GM19372 (cell line): ENCODE results near the gene PC.

Experiments
- ATAC-seq: cut with Tn5 transposase; IDR thresholded peaks from one replicate; pipeline ENCODE4 v1.9.1; 2021; ENCODE audit warnings: mild to moderate bottlenecking, low read depth, moderate library complexity; ENCODE audit not compliant: unreplicated experiment

Gene PC

DNA sequence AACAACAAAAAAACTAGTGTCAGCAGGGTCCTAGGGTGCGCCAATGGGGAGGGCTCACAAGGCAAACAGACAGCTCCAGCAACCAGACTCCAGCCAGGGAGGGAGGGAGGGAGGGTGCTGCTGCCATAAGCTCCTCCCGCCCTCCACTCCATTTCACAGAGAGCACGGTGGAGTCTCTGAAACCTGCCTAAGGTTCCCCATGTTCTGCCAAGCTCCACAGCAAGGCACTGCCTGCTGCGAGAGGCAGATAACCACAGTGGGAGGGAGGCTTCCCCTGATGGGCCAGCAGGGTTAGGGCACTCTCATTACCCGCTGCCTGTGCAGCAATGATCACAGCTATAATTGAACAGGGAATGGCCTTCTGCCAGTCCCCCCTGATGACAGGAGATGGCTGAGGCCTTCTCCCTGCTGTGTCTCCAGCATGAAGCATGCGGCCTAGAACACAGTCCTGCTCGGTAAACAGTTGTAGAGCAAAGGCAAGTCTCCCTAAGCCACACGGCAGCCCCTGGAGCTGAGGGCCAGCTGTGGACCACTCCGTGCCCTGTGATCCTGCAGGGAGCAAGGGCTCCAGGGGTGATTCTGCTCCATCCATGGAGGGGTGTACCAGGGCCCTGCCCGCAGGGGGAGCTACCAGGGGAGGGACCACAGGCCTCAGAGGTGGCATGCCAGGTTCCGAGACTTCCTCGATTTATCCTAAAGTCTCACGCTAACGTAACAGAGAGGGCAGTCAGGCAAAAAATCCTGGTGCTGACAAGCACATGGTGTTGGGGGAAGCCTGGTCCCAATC, 42.9 kb downstream of the PC start:
- ATAC-seq = no peak

DNA sequence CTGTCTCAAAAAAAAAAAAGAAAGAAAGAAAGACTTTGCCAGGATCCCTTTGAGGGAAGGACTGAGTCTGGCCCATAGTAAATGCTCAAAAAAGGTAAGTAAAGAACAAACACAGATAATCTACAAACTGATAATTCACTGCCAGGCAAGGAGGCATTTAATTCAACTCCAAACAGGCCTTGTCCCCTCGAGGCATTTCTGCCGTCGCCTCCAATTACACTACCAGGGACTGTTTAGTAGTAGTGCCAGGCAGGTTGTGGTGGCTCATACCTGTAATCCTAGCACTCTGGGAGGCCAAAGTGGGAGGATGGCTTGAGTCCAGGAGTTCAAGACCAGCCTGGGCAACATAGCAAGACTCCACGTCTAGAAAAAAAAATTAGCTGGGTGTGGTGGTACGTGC, 43.7 kb downstream of the PC start:
- no peak for ATAC-seq

GRCh38 chr11:66912911-66913310, 45.3 kb downstream of the PC start:
- ATAC-seq = no peak

- no peak for ATAC-seq
Observed at GRCh38 chr11:66912361-66912760, 45.8 kb downstream of the PC start.

GRCh38 chr11:66910669-66911068, 47.5 kb downstream of the PC start:
- no peak for ATAC-seq

- no peak for ATAC-seq
Observed at GRCh38 chr11:66910016-66910415, 48.2 kb downstream of the PC start.

GRCh38 chr11:66909181-66909580, 49.0 kb downstream of the PC start:
- ATAC-seq = no peak

DNA sequence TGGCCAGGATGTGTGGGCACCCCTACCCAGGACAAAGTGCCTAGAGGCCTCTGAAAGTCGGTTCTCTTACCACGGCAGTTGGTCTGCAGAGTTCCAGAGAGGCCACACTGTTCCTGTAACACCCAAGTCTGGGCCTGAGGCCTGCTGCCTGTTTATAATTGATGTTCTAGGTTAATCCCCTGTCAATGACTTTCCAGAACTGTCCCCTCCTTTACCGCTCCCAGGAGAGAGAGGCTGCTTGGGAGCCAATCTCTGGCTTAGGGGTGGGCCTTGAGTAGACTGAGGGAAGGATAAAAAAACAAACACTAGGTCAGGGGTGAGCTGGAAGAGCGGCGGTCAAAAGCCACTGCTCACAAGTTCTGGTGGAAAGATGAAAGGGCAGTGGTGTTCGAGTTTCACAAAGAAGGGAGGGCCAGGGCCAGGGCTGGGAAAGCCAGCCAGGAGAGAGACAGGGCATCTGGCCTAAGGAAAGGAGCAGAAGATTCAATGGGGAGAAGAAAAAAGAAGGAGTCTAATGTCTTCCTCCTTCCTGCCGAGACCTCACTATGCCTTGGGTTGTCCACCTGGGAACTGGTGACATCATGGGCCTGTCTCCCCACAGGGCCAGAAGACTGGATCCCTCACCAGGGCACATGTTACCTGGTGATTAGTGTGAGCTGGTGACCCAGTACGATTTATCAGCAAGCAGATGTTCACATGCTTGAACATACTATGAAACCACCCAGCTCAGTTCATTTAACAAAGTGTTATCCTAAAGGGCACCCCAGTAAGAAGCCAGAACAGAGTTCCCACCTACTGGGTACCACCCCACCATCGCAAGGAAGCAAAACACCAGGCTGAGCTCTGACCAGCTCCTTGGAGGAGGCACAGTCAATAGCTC, 50.2 kb downstream of the PC start:
- no peak for ATAC-seq

GRCh38 chr11:66906061-66906733, 52.0 kb downstream of the PC start:
- no peak for ATAC-seq

- ATAC-seq = no peak
Observed at GRCh38 chr11:66905631-66906030, 52.6 kb downstream of the PC start.

DNA sequence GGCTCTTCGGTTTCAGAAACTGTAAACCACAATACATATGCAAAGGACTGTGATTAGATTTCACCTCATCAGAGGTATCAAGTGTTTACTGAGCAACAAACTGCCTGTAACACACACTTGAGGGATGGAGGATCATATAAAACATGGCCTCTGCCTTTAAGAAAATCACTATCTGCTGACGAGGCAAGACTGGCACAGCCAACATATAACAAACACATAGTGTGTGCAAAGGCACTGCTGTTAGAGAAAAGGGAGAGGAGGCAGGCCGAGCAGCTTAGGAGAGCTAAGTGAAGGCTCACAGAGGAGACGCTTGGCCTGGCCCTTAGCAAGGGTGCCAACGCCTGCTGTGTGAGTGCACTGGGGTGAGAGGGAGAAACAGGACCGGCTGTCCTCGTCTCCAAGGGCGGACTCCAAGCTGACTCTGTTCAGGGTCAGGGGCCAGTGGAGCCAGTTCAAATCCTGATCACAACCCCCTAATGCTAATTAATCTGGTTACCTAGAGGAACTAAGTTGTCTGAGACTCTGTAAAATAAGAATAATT, 53.1 kb downstream of the PC start:
- ATAC-seq = no peak

DNA sequence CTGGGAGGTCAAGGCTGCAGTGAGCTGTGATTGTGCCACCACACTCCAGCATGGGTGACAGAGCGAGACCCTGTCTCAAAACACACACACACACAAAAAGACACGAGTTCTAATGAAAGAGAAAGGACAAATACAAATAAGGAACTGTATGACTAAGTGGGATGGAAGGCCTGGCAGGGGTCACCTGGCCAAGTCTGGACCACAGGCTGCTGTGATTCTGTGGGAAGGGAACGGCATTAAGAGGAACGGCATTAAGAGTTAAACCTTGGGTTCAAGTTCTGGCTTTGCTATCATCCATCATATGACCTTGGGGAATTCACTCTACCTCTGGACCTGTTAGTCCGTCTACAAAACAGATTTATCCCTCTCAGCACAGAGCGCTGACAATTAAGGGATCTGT, 53.6 kb downstream of the PC start:
- no peak for ATAC-seq

DNA sequence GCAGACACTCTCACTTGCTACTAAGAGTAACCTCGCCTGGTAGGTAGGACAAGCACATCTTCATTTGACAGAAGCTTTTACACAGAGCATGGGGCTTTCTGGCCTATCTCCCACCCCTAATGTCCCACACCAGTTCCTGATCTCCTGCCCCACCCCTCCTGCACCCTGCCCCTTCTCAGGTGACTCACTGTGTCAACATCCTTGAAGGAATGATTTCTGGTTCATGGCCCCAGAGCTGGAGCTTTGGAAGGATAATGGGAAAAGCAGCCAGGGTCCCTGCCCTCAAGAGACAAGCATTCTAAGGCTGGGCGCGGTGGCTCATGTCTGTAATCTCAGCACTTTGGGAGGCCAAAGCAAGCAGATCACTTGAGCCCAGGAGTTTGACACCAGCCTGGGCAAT, 54.1 kb downstream of the PC start:
- no peak for ATAC-seq

DNA sequence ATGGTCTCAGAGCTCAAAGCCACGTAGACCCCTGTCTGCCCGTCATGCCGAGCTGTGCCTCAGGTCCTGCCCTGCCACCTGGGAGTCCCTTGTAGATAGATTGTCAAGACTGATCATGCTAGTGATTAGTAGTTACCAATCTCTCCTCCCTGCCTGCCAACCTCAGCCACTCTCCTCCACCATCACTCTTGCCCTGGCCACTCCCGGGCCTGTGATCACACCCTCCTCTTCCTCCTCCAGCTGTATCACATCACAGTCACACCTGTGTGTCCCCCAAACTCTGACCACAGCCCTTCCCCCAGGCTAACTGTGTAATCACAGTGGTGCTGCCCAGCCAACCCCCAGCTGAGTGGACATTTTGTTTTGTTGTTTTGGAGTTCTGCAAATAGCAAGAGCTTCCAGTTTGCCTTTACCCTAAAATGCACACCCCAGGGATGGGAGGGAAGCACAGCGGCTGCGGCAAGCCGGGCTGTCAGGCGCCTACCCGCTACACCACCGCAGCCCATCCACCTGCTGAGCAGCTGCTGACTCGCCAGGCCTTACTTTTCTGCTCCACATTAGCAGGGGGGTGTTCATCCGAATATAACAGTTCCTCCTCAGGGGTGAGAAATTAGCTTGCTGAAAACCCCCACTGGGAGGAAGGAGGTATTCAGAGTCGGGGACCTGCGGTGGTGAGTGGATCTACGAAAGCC, 55.6 kb downstream of the PC start:
- ATAC-seq = no peak

- no peak for ATAC-seq
Observed at GRCh38 chr11:66901964-66902390, 56.2 kb downstream of the PC start.

GRCh38 chr11:66894141-66894540, 64.0 kb downstream of the PC start:
- no peak for ATAC-seq

- ATAC-seq = no peak
Observed at GRCh38 chr11:66892911-66893310, 65.3 kb downstream of the PC start.

DNA sequence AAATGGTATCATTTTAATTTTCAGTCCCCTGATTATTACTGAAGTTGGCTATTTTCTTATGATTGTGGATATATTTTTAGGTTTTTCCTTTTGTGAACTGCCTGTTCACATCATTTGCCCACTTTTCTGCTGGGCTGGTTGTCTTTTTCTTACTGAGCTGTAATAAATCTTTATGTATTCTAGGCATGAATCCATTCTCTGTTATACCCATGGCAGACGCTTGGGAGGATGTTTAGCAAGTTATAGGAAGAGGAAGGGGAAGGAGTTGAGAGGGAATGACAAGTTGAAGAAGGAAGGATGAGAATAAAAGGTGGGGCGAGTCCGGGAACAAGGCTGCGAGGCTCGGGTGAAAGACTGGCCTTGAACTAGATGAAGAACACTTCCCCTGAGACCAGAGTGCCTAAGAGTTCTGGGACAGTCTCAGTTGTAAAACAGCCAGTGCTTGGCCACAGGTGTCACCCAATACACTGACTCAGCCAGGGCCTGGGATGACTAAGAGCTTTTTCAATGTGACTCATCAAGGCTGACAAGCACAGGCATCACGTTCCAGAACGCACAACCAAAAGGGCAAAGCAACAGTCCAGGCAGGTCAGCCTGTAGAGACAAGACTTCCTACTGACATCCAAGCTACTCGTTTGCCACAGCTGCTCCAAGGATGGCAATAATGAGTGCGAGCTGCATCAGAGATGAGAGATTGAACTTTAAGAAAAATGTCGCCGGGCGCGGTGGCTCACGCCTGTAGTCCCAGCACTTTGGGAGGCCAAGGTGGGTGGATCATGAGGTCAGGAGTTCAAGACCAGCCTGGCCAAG, 66.1 kb downstream of the PC start:
- peak; percentile 70 for ATAC-seq

- ATAC-seq = no peak
Observed at GRCh38 chr11:66889960-66890359, 68.2 kb downstream of the PC start.

- ATAC-seq = no peak
Observed at GRCh38 chr11:66888282-66888681, 69.9 kb downstream of the PC start.
